T1000 (cell line): Measurements from ENCODE around the gene PARD3.
"Not testable (repeated sequence)": the region's sequence is repeated elsewhere in the genome, so short reads cannot be mapped to it uniquely, and the experiment has no call there.

ENCODE experiments used
- DNase-seq: peaks from one replicate; lab custom pipeline; 2025; ENCODE audit warnings: mixed read lengths; lab: John Stamatoyannopoulos, UW

Gene PARD3

DNA sequence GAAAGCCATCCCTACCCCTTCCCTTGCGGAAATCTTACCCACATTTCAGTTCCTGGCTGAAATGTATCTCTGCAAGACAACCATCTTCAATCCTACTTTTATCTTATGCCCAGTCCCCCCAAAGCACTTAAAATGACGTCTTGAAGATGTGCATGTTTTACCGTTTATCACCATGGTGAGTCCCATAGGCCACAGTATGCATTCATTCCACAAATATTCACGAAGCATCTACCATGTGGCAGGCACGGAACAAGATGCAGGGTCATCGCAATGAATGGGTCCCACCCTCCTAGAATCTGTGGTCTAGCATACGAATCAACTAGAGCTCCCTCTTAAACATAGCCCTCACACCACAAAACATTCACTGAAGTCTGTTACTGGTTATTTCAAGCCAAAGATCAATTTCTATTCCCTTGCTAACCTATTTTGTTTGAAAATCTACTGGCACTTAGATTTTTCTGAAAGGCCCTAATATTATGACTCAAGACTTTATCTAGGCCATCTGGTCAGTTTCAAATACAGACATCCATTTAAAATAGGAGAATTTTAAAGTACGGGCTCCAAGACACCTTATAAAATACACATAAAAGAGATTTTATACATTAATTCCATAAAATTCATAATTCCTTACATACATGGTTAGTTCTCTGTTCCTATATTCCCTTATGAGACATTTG is 99.4 kb downstream of the PARD3 start:
- DNase-seq: no peak

GRCh38 chr10:34713875-34714274 is 101.2 kb downstream of the PARD3 start:
- no peak for DNase-seq

DNA sequence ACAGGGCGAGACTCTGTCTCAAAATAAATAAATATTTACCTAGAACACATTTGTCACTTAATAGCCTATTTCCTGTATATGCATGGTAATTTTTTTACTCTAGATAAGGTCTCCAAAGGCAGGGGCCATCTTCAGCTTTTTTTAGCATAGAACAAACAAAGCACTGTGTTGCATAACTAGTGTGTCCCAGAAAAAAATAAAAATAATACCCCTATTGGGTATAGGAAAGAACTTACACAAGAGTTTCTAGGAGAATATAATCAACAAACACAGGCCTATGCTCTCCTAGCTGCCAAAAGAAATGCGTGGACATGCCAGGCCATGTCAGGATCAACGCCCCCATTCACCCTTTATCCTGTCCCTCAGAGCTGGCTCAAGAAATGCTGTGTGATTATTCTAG is 103.6 kb downstream of the PARD3 start:
- DNase-seq: no peak

DNA sequence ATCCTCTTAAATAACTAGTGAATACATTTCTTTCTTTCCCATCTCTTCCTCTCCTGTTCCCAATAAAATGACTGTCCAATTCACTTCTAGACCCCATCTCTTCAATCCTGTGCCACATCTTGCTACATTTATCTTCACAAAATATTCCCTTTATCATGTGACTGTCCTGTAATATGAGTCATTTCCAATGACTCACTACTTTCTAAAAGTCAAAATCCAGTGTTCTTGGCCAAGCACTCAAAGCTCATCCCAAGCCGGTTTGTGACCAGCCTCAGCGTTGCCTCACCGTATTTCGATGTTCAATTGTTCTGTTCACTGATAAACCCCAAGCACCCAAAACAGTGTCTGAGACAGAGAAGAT is 104.7 kb downstream of the PARD3 start:
- DNase-seq: no peak

GRCh38 chr10:34709637-34710390 is 105.3 kb downstream of the PARD3 start:
- DNase-seq: no peak

- DNase-seq: no peak
Measured at GRCh38 chr10:34707656-34708055, 107.4 kb downstream of the PARD3 start.

DNA sequence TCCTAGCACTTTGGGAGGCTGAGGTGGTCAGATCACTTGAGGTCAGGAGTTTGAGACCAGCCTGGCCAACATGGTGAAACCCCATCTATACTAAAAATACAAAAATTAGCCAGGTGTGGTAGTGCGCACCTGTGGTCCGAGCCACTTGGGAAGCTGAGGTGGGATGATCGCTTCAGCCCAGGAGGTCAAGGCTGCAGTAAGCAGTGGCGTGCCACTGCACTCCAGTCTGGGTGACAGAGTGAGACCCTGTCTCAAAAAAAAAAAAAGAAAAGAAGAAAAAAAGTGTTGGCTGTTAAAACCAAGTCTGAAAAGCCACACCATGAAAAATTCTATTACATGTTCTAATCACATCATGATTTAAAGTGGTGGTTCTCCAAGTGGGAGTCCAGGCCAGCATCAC is 108.1 kb downstream of the PARD3 start:
- not testable (repeated sequence) for DNase-seq

- DNase-seq: no peak
Measured at GRCh38 chr10:34706147-34706546, 108.9 kb downstream of the PARD3 start.

DNA sequence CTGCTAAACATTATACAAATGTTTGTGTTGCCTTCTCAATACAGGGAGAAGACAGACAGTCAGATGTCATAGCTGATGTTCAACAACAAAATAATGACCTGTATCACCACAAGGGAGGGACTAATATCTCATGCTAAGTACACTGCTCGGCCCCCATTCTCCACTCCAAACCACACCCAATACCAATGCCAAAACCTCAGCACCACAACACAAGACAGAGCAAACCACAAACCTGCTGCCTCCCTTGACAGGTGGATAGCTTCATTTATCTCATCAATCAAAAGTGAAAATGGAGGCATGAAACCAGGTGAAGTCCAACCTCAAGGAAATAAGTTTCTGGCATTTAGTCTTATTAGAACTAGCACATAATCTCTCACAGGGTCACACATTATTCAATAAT is 109.5 kb downstream of the PARD3 start:
- DNase-seq: no peak

GRCh38 chr10:34704526-34705184 is 110.4 kb downstream of the PARD3 start:
- no peak for DNase-seq

GRCh38 chr10:34702982-34703381 is 112.1 kb downstream of the PARD3 start:
- no peak for DNase-seq

DNA sequence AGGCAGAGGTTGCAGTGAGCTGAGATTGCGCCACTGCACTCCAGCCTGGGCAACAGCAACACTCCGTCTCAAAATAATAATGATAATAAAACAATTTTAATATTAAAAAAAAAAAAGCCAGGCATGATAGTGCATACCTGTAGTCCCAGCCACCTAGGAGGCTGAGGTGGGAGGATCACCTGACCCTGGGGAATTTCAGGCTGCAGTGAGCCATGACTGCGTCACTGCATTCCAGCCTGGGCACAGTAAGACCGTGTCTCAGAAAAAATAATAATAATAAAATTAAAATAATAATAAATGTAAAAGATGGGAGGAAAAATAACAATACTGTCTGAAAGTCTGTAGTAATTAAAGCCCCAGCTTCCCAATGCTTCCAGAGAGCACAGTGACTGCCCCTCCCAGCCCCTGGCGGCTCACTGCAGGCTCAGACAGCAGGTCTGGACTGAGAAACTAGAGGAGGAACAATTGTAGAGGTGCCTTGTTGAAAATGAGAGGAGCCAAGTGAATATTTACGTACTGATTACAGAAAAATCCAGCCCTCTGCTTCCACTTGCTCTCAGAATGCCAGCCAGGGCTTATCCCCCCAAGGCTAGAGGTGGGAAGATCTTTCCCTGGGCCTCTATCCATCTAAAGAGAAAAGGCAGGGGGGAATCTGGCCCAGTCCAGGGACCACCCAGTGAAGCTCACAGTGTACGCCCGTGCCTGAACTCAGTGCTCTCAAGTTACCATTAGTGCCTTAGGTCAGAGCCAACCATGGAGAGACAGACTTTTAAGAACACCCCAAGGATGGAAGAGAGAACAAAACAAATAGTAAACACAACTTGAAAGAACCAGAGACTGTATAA is 112.8 kb downstream of the PARD3 start:
- DNase-seq: no peak

DNA sequence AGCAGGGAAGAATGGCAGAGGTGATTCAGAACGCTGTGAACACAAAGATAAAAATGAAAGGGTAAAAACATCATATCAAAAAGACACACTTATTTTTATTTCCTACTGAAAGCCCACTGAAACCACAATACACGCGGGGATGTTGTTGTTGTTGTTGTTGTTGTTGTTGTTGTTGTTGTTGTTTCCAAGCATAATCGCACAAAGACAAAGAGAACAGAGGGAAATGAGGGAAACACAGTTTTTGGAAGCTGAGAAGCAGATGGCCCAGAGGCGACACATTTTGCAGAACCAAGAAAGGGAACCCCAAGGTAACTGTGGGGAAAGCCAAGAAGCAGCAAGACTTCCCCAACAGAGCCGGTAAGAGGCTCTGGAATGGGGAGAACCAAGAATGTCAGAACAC is 113.9 kb downstream of the PARD3 start:
- DNase-seq: no peak

DNA sequence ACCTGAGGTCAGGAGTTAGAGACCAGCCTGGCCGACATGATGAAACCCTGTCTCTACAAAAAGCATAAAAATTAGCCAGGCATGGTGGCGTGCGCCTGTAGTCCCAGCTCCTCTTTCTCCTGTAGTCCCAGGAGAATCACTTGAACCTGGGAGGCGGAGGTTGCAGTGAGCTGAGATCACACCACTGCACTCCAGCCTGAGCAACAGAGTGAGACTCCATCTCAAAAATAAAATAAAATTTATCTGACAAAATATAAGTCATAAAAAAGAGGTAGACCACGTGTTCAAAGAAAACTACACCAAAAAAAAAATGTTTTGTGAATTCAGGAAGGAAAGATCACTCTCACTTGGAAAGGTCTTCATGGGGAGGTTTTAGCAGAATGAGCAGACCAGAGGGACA is 114.3 kb downstream of the PARD3 start:
- DNase-seq: not testable (repeated sequence)

DNA sequence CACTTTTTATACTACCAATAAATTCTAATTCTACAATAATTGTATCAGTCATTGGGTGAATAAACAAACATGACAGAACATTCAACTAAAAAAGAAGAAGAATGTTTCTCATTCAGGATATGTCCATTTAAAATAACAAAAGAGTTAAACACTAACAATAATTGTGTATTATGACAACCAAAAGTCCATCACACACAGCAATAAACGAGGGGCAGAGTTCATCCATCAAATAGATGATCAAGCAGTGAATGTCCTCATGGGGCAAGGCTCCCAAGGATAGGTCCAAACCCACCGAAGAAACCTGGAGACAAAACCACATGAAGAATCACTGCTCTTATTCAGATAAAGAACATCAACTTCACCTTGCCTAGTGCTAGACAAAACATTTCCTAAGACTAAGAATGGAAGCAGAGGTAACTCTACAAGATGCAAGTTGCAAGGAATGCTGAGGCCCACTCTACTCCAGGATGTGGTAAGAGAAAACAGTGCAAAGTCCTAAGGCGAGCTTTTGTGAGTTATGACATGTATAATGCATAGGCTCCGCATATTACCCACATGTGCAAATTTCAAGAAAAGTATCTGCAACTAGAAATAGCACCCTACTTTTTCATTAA is 115.1 kb downstream of the PARD3 start:
- no peak for DNase-seq

GRCh38 chr10:34698979-34699378 is 116.1 kb downstream of the PARD3 start:
- peak; percentile 43 for DNase-seq

- no peak for DNase-seq
Measured at GRCh38 chr10:34698248-34698831, 116.8 kb downstream of the PARD3 start.

DNA sequence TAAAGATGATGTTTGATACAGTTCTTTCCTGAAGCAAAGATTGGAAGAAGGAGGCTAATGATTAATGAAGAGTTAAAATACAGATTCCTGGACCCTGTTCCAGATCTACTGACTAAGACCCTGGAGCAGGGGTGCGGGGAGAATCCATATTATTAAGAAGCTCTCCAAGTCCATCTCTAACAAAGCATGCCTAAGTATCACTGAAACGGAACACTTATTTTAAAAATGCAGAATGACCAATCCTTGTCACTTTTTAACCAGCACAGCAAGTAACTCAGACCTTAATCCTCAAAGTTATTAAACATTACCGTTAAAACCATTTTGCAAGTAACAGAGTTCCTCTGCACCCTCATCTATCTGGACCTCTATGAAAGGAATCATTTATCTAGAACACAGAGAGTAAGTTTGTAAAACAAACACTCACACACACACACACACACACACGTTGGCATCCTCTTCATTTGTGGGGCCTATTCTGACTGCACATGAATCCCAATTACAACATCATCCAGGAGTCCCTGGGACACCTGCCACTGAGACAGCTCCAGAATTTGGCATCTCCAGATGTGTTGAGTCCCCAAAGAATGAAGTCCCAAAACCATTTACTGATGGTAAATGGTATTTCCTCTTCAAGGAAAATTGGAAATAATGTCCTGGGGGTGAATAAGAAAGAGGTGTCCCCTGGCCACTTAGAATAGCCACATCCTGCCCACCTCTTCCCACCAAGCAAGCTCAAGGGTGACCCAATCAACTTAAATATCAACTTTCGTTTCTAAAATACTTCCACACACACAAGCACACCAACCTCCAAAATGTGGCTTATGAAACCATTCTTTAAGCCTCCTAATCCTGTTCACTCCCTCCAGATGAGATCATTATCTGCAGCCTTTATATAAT is 117.5 kb downstream of the PARD3 start:
- DNase-seq: no peak

DNA sequence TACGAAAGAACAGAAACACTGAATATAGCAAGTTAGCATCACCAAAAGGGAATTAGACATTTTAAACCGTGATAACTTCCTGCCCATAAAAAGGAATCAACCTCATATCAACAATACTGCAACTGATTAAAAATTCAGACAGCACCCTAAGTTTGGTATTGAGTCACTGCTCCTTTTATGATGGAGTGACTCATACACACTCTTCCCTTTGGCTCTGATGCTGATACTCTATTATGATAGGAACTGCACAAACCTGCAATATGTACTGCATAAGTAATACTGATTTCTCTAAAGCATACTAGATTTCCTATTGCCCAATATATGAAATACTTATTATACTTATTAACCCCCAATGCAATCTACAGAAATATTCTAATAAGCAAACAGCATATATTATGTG is 118.7 kb downstream of the PARD3 start:
- DNase-seq: no peak

DNA sequence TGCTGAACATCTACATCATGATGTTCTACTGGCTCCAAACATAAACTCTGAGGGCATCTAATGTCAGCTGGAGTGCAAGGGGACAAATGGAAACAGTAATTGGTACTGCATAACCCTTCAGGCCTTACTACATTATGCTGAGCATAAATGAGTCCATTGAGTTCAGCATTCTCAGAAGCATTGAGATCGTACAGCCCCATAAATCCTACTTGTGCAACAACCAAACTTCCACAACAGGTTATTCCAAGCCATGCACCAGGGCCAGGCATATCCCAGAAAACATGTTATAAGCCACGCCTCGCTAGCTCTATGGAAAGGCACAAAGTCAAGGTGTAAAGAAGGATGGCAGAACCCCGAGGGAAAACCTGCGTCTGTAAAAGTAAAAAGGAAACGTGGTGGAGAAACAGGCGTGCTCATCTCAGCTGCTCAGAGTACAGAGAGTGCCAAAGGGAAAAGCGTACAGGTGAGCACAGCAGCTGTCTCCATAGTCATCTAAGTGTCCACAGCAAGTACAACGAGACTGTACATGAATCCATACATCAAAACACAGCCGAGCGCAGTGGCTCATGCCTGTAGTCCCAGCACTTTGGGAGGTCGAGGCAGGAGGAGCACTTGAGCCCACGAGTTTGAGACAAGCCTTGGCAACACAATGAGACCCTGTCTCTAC is 124.6 kb downstream of the PARD3 start:
- no peak for DNase-seq
